HEK293 (cell line): Measurements from ENCODE around the gene PARK7.
A peak's percentile ranks its signal among the peaks of the same experiment; 100 is the strongest.

Experiments used
- CTCF ChIA-PET: fragments of 350-600 bp; formaldehyde crosslinking; extraction: SDS; loops from one replicate; lab custom pipeline; 2021; ENCODE audit warnings: antibody characterized with exemption; lab: Yijun Ruan, JAX
- POLR2A ChIA-PET: fragments of 300-600 bp; formaldehyde crosslinking; extraction: SDS; loops from one replicate; lab custom pipeline; 2020; ENCODE audit warnings: antibody characterized with exemption, inconsistent platforms; lab: Yijun Ruan, JAX
- H3K27ac ChIP-seq: fragments of 200-500 bp; sonication (Bioruptor generic); 2 replicates; pipeline ENCODE4 v1.5.1; 2014; ENCODE audit warnings: low read depth, low read length, control low read depth, inconsistent platforms; ENCODE audit errors: extremely low read depth
- H3K36me3 ChIP-seq, 2 experiments: fragments of 200-500 bp in 1 of 2; sonication (Bioruptor generic) in 1 of 2; 1 replicate in 1 of 2; 2 replicates in 1 of 2; pipeline ENCODE4 v1.5.1; 2014 to 2017; ENCODE audit warnings: inconsistent platforms in 2 of 2, low read length in 2 of 2; ENCODE audit not compliant: control insufficient read depth in 2 of 2, insufficient read depth in 1 of 2
- H3K4me1 ChIP-seq: fragments of 200-500 bp; sonication (Bioruptor generic); 2 replicates; pipeline ENCODE4 v1.5.1; 2014; ENCODE audit warnings: mild to moderate bottlenecking, low read length, inconsistent platforms; ENCODE audit not compliant: control insufficient read depth, insufficient read depth
- H3K4me3 ChIP-seq: 2 replicates; pipeline ENCODE4 v1.5.1; 2011; ENCODE audit warnings: low read depth, mild to moderate bottlenecking, control low read depth, low read length, moderate library complexity
- H3K9me3 ChIP-seq: fragments of 200-500 bp; sonication (Bioruptor generic); 2 replicates; pipeline ENCODE4 v1.5.1; 2014; ENCODE audit warnings: low read depth, low read length, inconsistent platforms; ENCODE audit not compliant: control insufficient read depth, insufficient read depth
- MEIS1 ChIP-seq: sonication (generic); formaldehyde crosslinking; IDR thresholded peaks from 2 replicates; pipeline ENCODE4 v1.8.1; 2022; ENCODE audit warnings: missing genetic modification reagents, mild to moderate bottlenecking, borderline replicate concordance
- SP7 ChIP-seq: fragments of 450-650 bp; formaldehyde crosslinking; IDR thresholded peaks from 2 replicates; pipeline ENCODE4 v1.5.1; 2016; ENCODE audit warnings: missing biosample characterization, missing genetic modification characterization
- WT1 ChIP-seq: fragments of 450-650 bp; formaldehyde crosslinking; IDR thresholded peaks from 2 replicates; pipeline ENCODE4 v1.5.1; 2016; ENCODE audit warnings: missing biosample characterization, missing genetic modification characterization
- YY1 ChIP-seq: fragments of 450-650 bp; formaldehyde crosslinking; IDR thresholded peaks from 2 replicates; pipeline ENCODE4 v1.5.1; 2018; ENCODE audit warnings: missing biosample characterization, missing genetic modification characterization
- ZNF121 ChIP-seq: fragments of 450-650 bp; formaldehyde crosslinking; IDR thresholded peaks from 2 replicates; pipeline ENCODE4 v1.5.1; 2016; ENCODE audit warnings: missing biosample characterization, missing genetic modification characterization
- ZNF211 ChIP-seq: fragments of 450-650 bp; formaldehyde crosslinking; IDR thresholded peaks from 2 replicates; pipeline ENCODE4 v1.5.1; 2016; ENCODE audit warnings: low read depth, missing biosample characterization, missing genetic modification characterization
- ZNF214 ChIP-seq: fragments of 450-650 bp; formaldehyde crosslinking; IDR thresholded peaks from 2 replicates; pipeline ENCODE4 v1.5.1; 2017; ENCODE audit warnings: missing biosample characterization, mild to moderate bottlenecking, missing genetic modification characterization, borderline replicate concordance
- ZNF292 ChIP-seq: fragments of 450-650 bp; formaldehyde crosslinking; IDR thresholded peaks from 2 replicates; pipeline ENCODE4 v1.5.1; 2016; ENCODE audit warnings: low read depth, missing biosample characterization, missing genetic modification characterization, borderline replicate concordance
- ZNF302 ChIP-seq: fragments of 450-650 bp; formaldehyde crosslinking; IDR thresholded peaks from 2 replicates; pipeline ENCODE4 v1.5.1; 2016; ENCODE audit warnings: missing biosample characterization, missing genetic modification characterization, low read depth
- ZNF366 ChIP-seq: fragments of 450-650 bp; formaldehyde crosslinking; conservative IDR thresholded peaks from 2 replicates; pipeline ENCODE4 v1.5.1; 2016; ENCODE audit warnings: missing biosample characterization, missing genetic modification characterization
- ZNF518A ChIP-seq: fragments of 450-650 bp; formaldehyde crosslinking; conservative IDR thresholded peaks from 2 replicates; pipeline ENCODE4 v1.5.1; 2016; ENCODE audit warnings: low read depth, missing biosample characterization, missing genetic modification characterization
- ZNF585B ChIP-seq: fragments of 450-650 bp; formaldehyde crosslinking; IDR thresholded peaks from 2 replicates; pipeline ENCODE4 v1.5.1; 2016; ENCODE audit warnings: missing biosample characterization, missing genetic modification characterization
- ZNF610 ChIP-seq: fragments of 450-650 bp; formaldehyde crosslinking; IDR thresholded peaks from 2 replicates; pipeline ENCODE4 v1.5.1; 2016; ENCODE audit warnings: missing biosample characterization, missing genetic modification characterization, borderline replicate concordance
- ZNF654 ChIP-seq: fragments of 450-650 bp; formaldehyde crosslinking; IDR thresholded peaks from 2 replicates; pipeline ENCODE4 v1.5.1; 2016; ENCODE audit warnings: low read depth, missing biosample characterization, missing genetic modification characterization
- ZNF704 ChIP-seq: fragments of 450-650 bp; formaldehyde crosslinking; IDR thresholded peaks from 2 replicates; pipeline ENCODE4 v1.5.1; 2016; ENCODE audit warnings: missing biosample characterization, missing genetic modification characterization
- ZNF76 ChIP-seq: fragments of 450-650 bp; formaldehyde crosslinking; IDR thresholded peaks from 2 replicates; pipeline ENCODE4; 2016; ENCODE audit warnings: low read depth, missing biosample characterization, missing genetic modification characterization, borderline replicate concordance
- ZNF785 ChIP-seq: fragments of 450-650 bp; formaldehyde crosslinking; IDR thresholded peaks from 2 replicates; pipeline ENCODE4 v1.5.1; 2016; ENCODE audit warnings: missing biosample characterization, missing genetic modification characterization
- ZSCAN16 ChIP-seq: fragments of 450-650 bp; formaldehyde crosslinking; IDR thresholded peaks from 2 replicates; pipeline ENCODE4 v1.5.1; 2016; ENCODE audit warnings: missing biosample characterization, missing genetic modification characterization

Gene PARK7

GRCh38 chr1:7941437-7941793 lies 20.1 kb upstream of the PARK7 start:
- H3K27ac ChIP-seq, result no peak overlapping the region
- H3K9me3 ChIP-seq, result no peaks in the 10 kb centered on the region
- H3K4me1 ChIP-seq, result no peaks in the 10 kb centered on the region
- ChIA-PET POLR2A (interaction anchor here (1.6 kb wide), 1 partner anchor 20 kb away, joined by 6 read pairs; the partner anchor contains the start of gene PARK7), CTCF (no interaction called here)
- TF ChIP-seq ZNF76 (tag by site-specific recombination) (no peak), ZNF292 (no peak), ZNF214 (tag by site-specific recombination) (no peak), ZNF610 (no peak), ZNF518A (tag by site-specific recombination) (no peak), ZNF121 (tag by site-specific recombination) (no peak), YY1 (tag by site-specific recombination) (no peak), ZNF704 (no peak), ZSCAN16 (tag by site-specific recombination) (no peak), ZNF654 (tag by site-specific recombination) (no peak), ZNF211 (no peak), ZNF302 (tag by site-specific recombination) (no peak), ZNF366 (no peak), ZNF785 (tag by site-specific recombination) (no peak)
- H3K4me3 ChIP-seq, result no peak overlapping the region
- H3K36me3 ChIP-seq, result no peaks in the 10 kb centered on the region

DNA sequence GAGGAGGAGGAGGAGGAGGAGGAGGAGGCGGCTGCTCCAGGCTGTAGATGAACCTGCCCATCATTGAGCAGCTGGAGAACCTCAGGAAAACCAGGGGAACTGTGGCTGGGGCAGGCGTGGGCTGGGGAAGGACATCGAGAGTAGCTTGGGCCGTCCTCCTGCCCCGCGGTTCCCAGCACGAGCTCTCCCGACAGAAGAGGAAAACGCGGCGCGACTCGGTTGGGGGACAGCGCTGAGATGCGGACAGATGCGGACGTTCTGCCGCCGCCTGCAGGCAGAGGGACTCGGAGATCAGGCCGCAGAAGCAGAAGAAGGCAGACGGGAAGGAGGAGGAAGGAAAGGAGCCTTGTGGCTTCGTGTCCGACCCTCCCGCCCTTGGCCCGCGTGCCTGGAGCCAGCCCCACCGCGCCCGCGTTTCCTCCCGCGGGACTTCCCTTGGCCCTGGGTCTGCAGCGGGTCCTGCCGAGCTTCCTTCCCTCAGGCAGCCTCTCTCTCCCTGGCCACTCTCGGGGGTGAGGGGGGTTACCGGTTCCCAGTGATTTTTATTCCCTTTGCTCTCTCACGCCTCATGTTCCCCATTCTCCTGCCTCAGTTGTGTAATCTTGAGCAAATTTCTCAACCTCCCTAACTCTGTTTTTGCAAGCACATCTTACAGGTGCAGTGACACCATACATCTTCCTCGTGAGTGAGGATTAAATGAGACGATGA lies 19.1 kb upstream of the PARK7 start:
- H3K36me3 ChIP-seq, result no peaks in the 10 kb centered on the region
- TF ChIP-seq MEIS1 (CRISPR knock-in tag), result no peak
- no peak for TF ChIP-seq ZNF585B (tag by site-specific recombination)
- TF ChIP-seq, all 188 proteins: peak for 0
- Histone ChIP-seq H3K9me3 (no peaks in the 10 kb centered on the region), H3K4me3 (no peak overlapping the region), H3K4me1 (no peaks in the 10 kb centered on the region), H3K27ac (no peak overlapping the region)
- CTCF ChIA-PET, result no interaction called here
- POLR2A ChIA-PET, result interaction anchor here (0.5 to 1.6 kb wide), 2 partner anchors 19 to 34 kb away, joined by 4 to 6 read pairs; partner anchors contain the start of gene PARK7

DNA sequence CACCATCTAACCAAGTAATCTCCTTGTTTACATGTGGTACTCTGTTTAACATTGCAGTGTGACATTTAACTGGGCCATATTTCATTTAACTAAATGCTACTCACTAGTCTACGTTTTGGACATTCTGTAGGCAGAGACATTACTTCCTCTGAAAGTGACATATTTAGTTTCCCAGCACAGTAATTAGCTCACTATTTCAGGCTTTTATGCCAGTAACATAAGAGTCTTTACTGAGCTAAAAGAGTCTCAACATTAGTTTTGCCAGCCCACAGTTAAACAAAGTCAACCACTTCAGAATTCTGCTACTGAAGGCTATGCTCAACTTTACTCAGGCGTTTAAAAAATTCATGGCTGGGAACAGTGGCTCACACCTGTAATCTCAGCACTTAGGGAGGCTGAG lies 18.3 kb upstream of the PARK7 start:
- TF ChIP-seq WT1 (no peak), SP7 (peak; percentile 29; the same call in 1 of the 2 replicates)
- TF ChIP-seq, all 188 proteins: peak for 1
- Histone ChIP-seq H3K36me3 (no peaks in the 10 kb centered on the region), H3K9me3 (no peaks in the 10 kb centered on the region), H3K4me1 (no peaks in the 10 kb centered on the region), H3K27ac (no peak overlapping the region), H3K4me3 (no peak overlapping the region)
- POLR2A ChIA-PET, result interaction anchor here (0.7 to 1.1 kb wide), 2 partner anchors 8 to 18 kb away, joined by 3 read pairs; partner anchors contain the start of gene PARK7
- CTCF ChIA-PET, result no interaction called here
